HEK293T (cell line): ENCODE measurements around the gene PLEKHG4.

Experiments
- ARNT ChIP-seq: fragments of 450-650 bp; IDR thresholded peaks from 2 replicates; pipeline ENCODE4 v1.6.1; 2017; ENCODE audit warnings: mild to moderate bottlenecking
- BHLHE40 ChIP-seq: fragments of 450-650 bp; IDR thresholded peaks from 2 replicates; pipeline ENCODE4 v1.6.1; 2016; ENCODE audit warnings: mild to moderate bottlenecking, moderate library complexity, borderline replicate concordance
- CTBP1 ChIP-seq: fragments of 450-650 bp; IDR thresholded peaks from 2 replicates; pipeline ENCODE4 v1.6.1; 2016; ENCODE audit warnings: borderline replicate concordance
- ELF4 ChIP-seq: fragments of 450-650 bp; IDR thresholded peaks from 2 replicates; pipeline ENCODE4 v1.6.1; 2017; ENCODE audit warnings: antibody characterized with exemption
- FOXA1 ChIP-seq: fragments of 450-650 bp; IDR thresholded peaks from 2 replicates; pipeline ENCODE4 v1.6.1; 2016; ENCODE audit warnings: mild to moderate bottlenecking
- FOXK2 ChIP-seq: fragments of 450-650 bp; IDR thresholded peaks from 2 replicates; pipeline ENCODE4 v1.6.1; 2016; ENCODE audit warnings: mild to moderate bottlenecking
- FOXM1 ChIP-seq: fragments of 450-650 bp; IDR thresholded peaks from 2 replicates; pipeline ENCODE4 v1.6.1; 2017; ENCODE audit warnings: mild to moderate bottlenecking, borderline replicate concordance
- HDGF ChIP-seq: fragments of 450-650 bp; IDR thresholded peaks from 2 replicates; pipeline ENCODE4 v1.6.1; 2017; ENCODE audit warnings: antibody characterized with exemption, borderline replicate concordance
- LEF1 ChIP-seq: fragments of 450-650 bp; IDR thresholded peaks from 2 replicates; pipeline ENCODE4 v1.6.1; 2017; ENCODE audit warnings: mild to moderate bottlenecking, borderline replicate concordance
- SP1 ChIP-seq: fragments of 450-650 bp; IDR thresholded peaks from 2 replicates; pipeline ENCODE4 v1.6.1; 2017
- SUZ12 ChIP-seq: fragments of 450-650 bp; IDR thresholded peaks from 2 replicates; pipeline ENCODE4 v1.6.1; 2016; ENCODE audit warnings: mild to moderate bottlenecking
- TARDBP ChIP-seq: fragments of 450-650 bp; IDR thresholded peaks from 2 replicates; pipeline ENCODE4 v1.6.1; 2016
- ZNF384 ChIP-seq: fragments of 450-650 bp; IDR thresholded peaks from 2 replicates; pipeline ENCODE4 v1.6.1; 2016

DNA sequence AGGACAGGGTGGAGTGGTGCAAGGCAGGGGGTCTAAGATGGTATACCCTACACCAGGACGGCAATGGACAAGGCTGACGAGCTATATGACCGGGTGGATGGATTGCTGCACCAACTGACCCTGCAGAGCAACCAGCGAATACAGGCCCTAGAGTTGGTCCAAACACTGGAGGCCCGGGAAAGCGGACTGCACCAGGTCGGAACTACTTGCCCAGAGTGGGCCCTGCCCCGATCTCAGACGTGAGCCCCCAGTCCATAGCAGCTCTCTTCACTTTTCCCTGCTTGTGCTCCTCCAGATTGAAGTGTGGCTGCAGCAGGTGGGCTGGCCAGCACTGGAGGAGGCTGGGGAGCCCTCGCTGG is 3.1 kb downstream of the PLEKHG4 start:
- TF ChIP-seq ELF4: no peak
- TF ChIP-seq BHLHE40: no peak
- no peak for TF ChIP-seq TARDBP
- no peak for TF ChIP-seq SUZ12
- no peak for TF ChIP-seq SP1
- TF ChIP-seq FOXK2: no peak
- TF ChIP-seq FOXA1: no peak
- TF ChIP-seq HDGF: no peak
- no peak for TF ChIP-seq ZNF384
- no peak for TF ChIP-seq LEF1
- no peak for TF ChIP-seq CTBP1
- no peak for TF ChIP-seq FOXM1
- no peak for TF ChIP-seq ARNT
